ENCODE results near the gene RBMS1. TPM values are rescaled to one million over a fixed set of nuclear protein-coding genes. Genes with fewer than 3 reads are reported as not detected.

Gene RBMS1
- total RNA-seq, 4 donors from 2014 or later, result 50.2 to 62.3 (median 59.1) TPM

GRCh38 chr2:160282063-160282580 lies 211.5 kb downstream of the RBMS1 start:
- intact Hi-C loops (cut with DNase I; ENCODE audit: low total_unique reads), result no loop called here
- WGBS, 2 donors, result 80 to 96% methylated on average over 2 of the region's 2 CpGs
- H3K4me3 ChIP-seq (ENCODE audit: low read depth, poor library complexity, severe bottlenecking), result no peak overlapping the region
- TF ChIP-seq POLR2A (IDR thresholded peaks at IDR 0.05), result no peak
- TF ChIP-seq, protein P1, sequence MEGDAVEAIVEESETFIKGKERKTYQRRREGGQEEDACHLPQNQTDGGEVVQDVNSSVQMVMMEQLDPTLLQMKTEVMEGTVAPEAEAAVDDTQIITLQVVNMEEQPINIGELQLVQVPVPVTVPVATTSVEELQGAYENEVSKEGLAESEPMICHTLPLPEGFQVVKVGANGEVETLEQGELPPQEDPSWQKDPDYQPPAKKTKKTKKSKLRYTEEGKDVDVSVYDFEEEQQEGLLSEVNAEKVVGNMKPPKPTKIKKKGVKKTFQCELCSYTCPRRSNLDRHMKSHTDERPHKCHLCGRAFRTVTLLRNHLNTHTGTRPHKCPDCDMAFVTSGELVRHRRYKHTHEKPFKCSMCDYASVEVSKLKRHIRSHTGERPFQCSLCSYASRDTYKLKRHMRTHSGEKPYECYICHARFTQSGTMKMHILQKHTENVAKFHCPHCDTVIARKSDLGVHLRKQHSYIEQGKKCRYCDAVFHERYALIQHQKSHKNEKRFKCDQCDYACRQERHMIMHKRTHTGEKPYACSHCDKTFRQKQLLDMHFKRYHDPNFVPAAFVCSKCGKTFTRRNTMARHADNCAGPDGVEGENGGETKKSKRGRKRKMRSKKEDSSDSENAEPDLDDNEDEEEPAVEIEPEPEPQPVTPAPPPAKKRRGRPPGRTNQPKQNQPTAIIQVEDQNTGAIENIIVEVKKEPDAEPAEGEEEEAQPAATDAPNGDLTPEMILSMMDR (IDR thresholded peaks at IDR 0.05), result no peak
- no peak for DNase-seq (ENCODE audit: low spot score in 2 of 2)

DNA sequence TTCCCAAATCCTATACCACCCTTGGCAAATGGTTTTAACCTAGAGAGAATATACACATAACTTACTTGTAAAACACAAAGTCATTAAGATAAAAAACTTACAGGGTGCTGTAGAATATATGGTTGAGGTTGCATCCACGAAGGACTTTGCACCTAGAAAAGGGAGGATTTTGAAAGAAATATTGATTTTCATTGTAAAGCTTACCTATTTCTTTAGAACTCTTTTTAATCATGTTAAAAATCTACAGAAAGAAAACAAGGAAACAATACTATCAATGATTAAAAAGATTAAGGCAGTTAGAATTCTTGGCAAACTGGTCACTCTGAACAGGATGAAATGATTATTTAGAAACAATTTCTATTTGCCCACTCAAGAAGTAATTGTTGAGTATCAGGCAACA lies 212.4 kb downstream of the RBMS1 start:
- DNase-seq (ENCODE audit: low spot score in 2 of 2), result no peak
- TF ChIP-seq POLR2A (IDR thresholded peaks at IDR 0.05), result no peak
- TF ChIP-seq, protein P1 (IDR thresholded peaks at IDR 0.05), result no peak
- WGBS, 2 donors, result 97 to 100% methylated on average over 1 of the region's 1 CpG
- intact Hi-C loops (cut with DNase I; ENCODE audit: low total_unique reads), result no loop called here
- no peak overlapping the region for H3K4me3 ChIP-seq (ENCODE audit: low read depth, poor library complexity, severe bottlenecking)

DNA sequence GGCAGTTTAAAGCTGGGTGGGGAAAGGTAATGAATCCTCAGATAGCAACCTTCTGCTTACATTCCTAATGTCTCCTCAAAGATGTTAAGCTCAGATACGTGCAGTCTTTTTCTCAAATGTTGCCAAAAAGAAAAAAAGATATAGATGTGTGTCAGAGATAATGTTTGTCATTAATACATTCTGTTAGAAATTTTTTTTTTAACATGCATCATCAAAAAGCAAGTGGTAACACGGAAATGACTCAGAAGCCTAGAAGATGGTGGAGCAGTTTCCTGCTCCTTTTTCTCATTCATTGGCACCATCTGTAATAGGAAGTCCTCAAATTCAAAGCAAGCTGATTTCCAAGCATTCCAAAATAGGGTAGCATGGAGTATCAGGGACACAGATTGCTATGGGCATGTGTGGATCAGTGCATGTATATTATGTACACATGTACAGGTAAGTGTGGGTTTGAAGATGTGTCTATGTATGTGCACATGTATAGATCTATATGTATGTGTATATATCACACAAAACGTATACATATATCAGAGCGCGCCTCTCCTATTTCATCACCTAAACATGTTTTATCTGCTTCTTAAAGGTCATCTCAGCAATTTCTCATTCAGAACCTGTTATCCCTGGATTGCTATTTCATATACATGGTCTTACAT lies 213.7 kb downstream of the RBMS1 start:
- intact Hi-C loops (cut with DNase I; ENCODE audit: low total_unique reads), result no loop called here
- TF ChIP-seq, protein P1 (IDR thresholded peaks at IDR 0.05), result no peak
- no peak for TF ChIP-seq POLR2A (IDR thresholded peaks at IDR 0.05)
- DNase-seq (ENCODE audit: low spot score in 2 of 2), result no peak
- H3K4me3 ChIP-seq (ENCODE audit: low read depth, poor library complexity, severe bottlenecking), result no peak overlapping the region
- WGBS, 2 donors, result 61 to 68% methylated on average over 5 of the region's 5 CpGs

- WGBS, 2 donors, result 35 to 36% methylated on average over 2 of the region's 2 CpGs
- intact Hi-C loops (cut with DNase I; ENCODE audit: low total_unique reads), result no loop called here
- TF ChIP-seq POLR2A (IDR thresholded peaks at IDR 0.05), result no peak
- TF ChIP-seq, protein P1 (IDR thresholded peaks at IDR 0.05), result no peak
- no peak overlapping the region for H3K4me3 ChIP-seq (ENCODE audit: low read depth, poor library complexity, severe bottlenecking)
- DNase-seq (ENCODE audit: low spot score in 2 of 2), result no peak
Observed at GRCh38 chr2:160278879-160279177, 214.8 kb downstream of the RBMS1 start.

- no peak overlapping the region for H3K4me3 ChIP-seq (ENCODE audit: low read depth, poor library complexity, severe bottlenecking)
- intact Hi-C loops (cut with DNase I; ENCODE audit: low total_unique reads), result no loop called here
- DNase-seq (ENCODE audit: low spot score in 2 of 2), result no peak
- WGBS, 2 donors, result 70 to 73% methylated on average over 9 of the region's 9 CpGs
- no peak for TF ChIP-seq POLR2A (IDR thresholded peaks at IDR 0.05)
- TF ChIP-seq, protein P1 (IDR thresholded peaks at IDR 0.05), result no peak
Observed at GRCh38 chr2:160278101-160278878, 215.3 kb downstream of the RBMS1 start.

Data from lower leg skin (tissue), 4 donors.